UCSD-AML1 (cell line): ENCODE results near the gene YES1.
"Not testable (repeated sequence)": the region's sequence is repeated elsewhere in the genome, so short reads cannot be mapped to it uniquely, and the experiment has no call there.

ENCODE experiments used
- DNase-seq: peaks from one replicate; lab custom pipeline; 2025; ENCODE audit not compliant: unreplicated experiment; lab: John Stamatoyannopoulos, UW

The YES1 gene

GRCh38 chr18:785242-785641 is 26.8 kb downstream of the YES1 start:
- DNase-seq, result no peak

- DNase-seq, result no peak
These were observed 27.4 kb downstream of the YES1 start for GRCh38 chr18:784470-785172.

DNA sequence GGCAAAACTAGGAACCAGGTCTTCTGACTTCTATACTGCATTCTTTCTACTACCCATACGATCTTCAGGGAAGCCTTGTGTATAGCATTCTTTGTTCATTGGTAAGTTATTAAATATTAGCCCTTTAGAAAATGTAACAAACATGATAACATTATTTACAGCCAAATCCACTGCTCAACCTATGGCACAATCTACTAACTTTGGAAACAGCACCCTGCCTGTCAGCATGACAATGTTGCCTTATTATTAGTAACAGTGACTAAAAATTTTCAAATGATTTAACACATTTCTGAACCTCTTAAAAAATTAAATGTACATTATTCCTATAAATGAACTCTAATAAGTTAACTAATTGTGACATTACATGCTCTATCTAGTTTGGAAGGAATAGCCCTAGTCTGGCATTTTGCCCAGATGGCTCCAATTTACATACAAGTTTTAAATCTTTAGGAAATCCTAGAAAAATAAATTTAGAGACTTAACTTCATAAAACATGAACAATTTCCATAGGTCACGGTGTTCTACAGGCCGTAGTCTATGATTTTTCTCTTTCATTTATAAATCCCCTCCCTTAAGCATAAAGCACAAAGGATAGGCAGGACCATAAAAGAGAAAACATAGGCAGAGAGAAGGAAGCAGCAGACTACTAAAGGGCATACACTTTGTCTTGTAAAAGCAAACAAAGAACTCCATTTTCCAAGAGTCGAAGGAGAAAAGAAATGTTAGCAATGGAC is 33.7 kb downstream of the YES1 start:
- DNase-seq, result no peak

DNA sequence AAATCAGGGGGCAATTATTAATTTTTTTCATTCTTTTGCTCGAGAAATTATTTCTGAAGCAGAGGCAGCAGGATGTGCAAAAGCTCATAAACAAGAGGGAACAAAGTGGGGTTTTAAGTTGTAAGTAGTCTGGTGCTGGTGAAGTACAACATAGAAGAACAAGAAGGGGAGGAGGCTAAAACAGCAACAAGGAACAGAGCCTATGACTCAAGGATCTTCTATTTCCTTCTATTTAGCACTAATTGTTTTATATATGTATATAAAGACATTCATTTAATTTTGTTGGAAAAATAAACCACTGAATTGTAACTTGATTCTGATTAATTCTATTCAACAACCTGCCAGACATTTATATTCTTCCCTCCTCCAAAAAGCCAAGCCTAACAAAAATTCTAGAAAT is 35.0 kb downstream of the YES1 start:
- no peak for DNase-seq

GRCh38 chr18:776044-776443 is 36.0 kb downstream of the YES1 start:
- DNase-seq, result not testable (repeated sequence)

DNA sequence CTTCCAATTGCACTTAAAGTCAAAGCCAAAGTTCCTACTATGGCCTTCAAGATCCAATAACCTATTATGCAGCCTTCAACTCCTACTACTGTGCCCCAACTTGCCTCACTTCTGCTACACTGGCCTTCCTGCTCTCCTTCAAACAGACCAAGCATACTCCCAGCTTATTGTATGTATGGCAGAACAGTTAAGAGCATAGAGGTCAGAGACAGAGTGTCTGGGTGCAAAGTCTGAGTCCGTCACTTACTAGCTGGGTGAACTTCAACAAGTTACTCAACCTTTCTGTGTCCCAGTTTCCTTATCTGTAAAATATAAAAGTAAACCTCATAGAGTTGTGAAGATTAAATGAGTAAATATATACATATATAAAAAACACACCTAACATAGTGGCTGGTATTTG is 37.2 kb downstream of the YES1 start:
- DNase-seq, result no peak

GRCh38 chr18:773980-774624 is 37.9 kb downstream of the YES1 start:
- DNase-seq, result no peak

GRCh38 chr18:770583-770961 is 41.5 kb downstream of the YES1 start:
- DNase-seq, result no peak

DNA sequence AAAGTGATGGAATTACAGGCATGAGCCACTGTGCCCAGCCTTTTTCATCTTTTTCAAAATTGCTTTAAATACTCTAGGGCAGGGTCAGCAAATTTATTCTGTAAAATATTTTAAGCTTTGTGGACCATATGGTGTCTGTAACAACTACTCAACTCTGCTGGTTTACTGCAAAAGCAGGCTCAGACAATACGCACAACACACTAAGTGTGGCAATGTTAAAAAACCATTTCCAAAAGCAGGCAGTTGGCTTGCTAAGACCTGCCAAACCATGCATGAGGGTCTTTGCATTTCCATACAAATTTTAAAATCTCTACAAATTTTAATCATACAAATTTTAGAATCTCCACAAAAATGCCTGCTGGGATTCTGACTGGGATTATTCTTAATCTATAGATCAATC is 44.1 kb downstream of the YES1 start:
- DNase-seq, result no peak

DNA sequence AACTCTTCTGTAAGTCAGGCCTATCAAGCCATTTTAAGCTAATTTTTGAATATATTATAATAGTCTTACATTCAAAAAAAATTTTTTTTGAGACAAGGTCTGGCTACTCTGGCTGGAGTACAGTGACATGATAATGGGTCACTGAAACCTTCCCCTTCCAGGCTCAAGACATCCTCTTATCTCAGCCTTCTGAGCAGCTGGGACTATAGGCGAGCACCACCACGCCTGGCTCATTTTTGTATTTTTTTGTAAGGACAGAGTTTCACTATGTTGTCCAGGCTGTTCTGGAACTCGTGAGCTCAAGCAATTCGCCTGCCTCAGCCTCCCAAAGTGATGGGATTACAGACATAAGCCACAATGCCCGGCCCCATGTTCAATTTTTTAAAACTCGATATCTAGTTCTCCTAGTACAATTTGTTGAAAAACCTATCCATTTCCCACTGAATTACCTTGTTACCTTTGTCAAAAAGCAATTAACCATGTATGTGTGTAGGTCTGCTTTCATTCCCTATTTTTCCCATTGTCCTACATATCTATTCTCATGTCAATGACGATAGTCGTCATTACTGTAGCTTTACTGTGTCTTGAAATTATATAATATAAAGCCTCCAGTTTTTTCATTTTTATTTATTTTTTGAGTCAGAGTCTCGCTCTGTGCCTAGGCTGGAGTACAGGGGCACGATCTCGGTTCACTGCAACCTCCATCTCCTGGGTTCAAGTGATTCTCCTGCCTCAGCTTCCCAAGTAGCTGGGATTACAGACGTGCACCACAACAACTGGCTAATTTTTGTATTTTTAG is 44.8 kb downstream of the YES1 start:
- DNase-seq, result no peak

DNA sequence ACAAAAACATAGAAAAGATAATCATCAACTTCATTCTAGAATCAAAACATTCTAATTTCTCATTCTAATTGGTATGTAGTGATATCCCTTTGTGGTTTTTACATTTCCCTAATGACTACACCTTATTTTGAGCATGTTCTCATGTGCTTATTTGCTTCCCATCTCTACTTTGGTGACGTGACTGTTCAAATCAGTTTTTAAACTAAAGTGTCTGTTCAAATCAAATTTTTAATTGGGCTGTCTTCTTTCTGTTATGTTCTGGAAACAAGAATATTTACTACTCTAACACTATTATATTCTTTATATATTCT is 45.5 kb downstream of the YES1 start:
- DNase-seq, result no peak

DNA sequence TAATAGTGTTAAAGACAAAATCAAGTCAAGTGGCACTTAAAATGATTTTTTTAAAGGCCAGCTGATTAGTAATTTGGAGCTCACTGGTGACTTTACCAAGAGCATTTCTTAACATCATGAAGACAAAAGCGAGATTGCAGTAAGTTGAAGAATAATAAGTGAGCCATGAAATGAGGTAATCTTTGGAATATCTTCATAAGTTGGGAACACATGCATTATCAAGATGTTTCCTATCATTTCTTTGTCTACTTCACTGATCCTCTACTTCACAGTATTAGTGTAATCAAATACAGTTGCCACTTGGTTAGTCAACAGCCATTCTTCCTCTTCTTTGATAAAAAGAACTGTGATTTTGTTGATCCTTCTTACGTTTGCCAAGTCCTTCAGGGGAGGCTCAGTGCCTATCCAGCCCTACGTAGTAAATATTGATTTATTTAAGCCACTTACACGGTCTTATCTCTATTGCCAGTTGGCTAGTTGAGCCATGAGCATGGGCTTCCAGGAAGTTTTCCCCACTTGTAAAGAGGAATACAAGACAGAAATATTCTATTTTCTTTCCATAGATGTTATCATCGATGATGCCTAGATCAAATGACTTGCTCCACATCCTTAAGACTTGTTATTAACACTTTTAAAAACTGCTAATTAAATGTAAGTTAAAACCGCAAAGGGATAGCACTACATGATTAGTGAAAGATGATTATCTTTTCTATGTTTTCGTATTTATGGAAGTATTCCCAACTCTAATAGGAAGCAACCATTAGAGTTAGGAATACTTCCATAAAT is 46.1 kb downstream of the YES1 start:
- no peak for DNase-seq

- not testable (repeated sequence) for DNase-seq
These were observed 52.2 kb downstream of the YES1 start for GRCh38 chr18:759864-760263.

DNA sequence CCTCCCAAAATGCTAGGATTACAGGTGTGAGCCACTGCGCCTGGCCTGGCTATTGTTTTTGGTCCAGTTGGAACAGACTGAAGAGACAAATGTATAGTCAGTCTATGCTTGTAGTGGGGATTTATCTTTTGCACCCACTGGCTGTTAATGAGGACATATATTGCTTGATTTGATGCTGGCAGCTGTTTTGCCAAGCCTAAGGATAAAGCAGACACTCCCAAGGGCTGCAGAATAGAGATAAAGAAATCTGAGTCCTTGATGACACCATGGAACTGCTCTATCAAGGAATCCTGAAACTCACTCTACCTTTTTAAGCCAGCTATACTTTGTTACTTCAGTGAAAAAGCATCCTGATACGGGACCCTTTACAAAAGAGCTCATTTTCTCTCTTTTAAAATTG is 56.5 kb downstream of the YES1 start:
- DNase-seq, result no peak

DNA sequence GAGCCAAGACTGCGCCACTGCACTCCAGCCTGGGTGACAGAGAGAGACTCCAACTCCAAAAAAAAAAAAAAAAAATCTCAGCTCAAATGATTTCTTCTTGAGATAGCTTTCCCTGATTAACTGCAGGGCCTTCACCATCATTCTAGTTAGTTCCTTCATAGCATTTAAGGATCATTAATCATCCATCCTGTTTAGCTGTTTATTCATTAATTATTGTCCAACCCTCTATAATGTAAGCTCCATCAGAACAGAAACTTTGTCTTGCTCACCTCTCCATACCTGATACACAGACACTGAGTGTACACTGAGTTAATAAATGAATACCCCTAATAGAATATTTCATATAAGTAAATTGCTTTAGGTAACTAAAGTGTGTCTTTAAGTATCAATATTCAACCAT is 57.4 kb downstream of the YES1 start:
- DNase-seq, result no peak

GRCh38 chr18:750456-750855 is 61.6 kb downstream of the YES1 start:
- no peak for DNase-seq

GRCh38 chr18:744832-745597 is 67.0 kb downstream of the YES1 start:
- DNase-seq, result no peak

DNA sequence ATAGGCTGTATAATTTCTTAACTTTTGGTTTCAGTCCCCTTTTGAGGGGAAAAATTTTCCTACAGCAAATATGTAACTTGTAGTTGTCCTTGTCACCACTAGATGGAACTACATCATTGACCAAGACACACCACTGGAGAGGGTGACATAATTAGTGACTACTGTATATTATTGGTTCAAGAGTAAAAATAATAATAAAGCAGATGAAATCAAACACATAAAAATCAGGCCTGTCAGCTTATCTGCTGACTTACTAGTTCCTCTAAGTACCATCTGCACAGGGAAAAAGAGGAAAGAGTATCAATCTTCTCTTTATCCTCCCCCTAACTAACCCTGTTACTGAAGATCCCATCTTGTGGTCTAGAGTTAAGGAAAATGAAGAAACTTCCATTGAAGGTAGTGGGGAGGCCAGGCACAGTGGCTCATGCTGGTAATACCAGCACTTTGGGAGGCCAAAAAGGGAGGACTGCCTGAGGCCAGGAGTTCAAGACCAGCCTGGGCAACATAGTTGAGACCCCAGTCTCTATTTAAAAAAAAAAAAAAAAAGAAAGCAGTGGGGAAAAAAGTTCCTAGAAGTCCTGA is 70.0 kb downstream of the YES1 start:
- no peak for DNase-seq

- DNase-seq, result no peak
These were observed 79.7 kb downstream of the YES1 start for GRCh38 chr18:732371-732770.

DNA sequence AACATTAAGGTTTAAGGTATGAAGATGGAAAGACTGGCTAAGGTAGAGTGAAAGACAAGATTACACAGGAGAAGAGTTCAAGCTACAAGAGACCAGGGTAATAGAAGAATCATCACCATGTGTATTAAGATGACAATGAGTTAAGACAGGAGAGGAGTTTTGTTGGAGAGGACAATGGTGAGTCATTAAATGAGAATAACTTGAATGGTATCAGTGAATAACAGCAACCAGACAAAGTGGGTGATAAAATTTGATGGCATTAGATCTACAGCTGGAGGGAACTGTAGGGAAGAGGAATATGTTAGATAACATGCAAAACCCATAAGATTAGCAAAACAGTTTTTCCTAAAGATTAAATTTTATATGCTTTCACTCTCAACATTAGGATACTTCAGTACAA is 80.9 kb downstream of the YES1 start:
- no peak for DNase-seq
